Epithelial cell of prostate (primary cell): ENCODE data around the gene UMODL1.

Experiments used
- DNase-seq: peaks from one replicate; pipeline ENCODE4 v3.0.0-alpha.2; 2011; ENCODE audit warnings: low read depth, low spot score
- H3K27ac ChIP-seq: fragments of 450-650 bp; 2 replicates; pipeline ENCODE4 v1.5.1; 2017; ENCODE audit warnings: mild to moderate bottlenecking

The UMODL1 gene

GRCh38 chr21:42125571-42126544, 54.7 kb downstream of the UMODL1 start:
- no peak overlapping the region for H3K27ac ChIP-seq
- no peak for DNase-seq

- DNase-seq, result no peak
- H3K27ac ChIP-seq, result no peak overlapping the region
Measured at GRCh38 chr21:42127164-42128150, 56.3 kb downstream of the UMODL1 start.

GRCh38 chr21:42129300-42130266, 58.5 kb downstream of the UMODL1 start:
- no peak for DNase-seq
- H3K27ac ChIP-seq, result no peak overlapping the region

GRCh38 chr21:42130441-42130840, 59.3 kb downstream of the UMODL1 start:
- no peak for DNase-seq

DNA sequence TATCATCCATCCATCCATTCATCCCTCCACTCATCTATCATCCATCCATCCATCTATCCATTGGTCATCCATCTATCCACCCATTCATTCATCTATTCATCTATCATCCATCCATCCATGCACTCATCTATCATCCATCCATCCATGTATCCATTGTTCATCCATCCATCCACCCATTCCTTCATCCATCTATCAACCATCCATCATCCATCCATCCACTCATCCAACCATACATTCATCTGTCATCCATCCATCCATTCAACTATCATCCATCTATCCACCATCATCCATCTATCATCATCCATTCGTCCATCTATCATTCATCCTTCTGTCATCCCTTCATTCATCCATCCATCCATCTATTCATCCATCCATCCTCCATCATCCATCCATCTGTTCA, 61.1 kb downstream of the UMODL1 start:
- no peak overlapping the region for H3K27ac ChIP-seq
- no peak for DNase-seq

More at GRCh38 chr21:42130441-42130840, 59.3 kb downstream of the UMODL1 start:
- H3K27ac ChIP-seq, result no peak overlapping the region

DNA sequence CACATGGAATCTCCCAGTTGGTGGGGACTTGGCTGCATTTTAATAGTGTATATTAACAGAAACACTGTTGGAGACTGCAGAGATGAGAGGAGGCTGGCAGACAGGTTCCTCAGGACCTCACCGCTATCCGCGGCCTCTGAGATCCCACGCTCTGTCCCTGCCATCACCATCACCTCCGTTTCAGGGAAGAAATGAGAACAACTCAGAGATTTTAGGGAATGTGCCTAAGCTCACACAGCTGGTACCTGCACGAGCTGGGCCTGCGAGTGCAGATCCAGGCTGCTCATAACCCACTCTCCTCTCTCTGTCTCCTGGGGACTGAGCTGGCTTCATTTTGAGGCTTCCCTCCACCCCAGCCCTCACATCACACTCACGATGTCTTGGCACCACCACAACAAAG, 62.0 kb downstream of the UMODL1 start:
- no peak overlapping the region for H3K27ac ChIP-seq
- DNase-seq, result no peak

DNA sequence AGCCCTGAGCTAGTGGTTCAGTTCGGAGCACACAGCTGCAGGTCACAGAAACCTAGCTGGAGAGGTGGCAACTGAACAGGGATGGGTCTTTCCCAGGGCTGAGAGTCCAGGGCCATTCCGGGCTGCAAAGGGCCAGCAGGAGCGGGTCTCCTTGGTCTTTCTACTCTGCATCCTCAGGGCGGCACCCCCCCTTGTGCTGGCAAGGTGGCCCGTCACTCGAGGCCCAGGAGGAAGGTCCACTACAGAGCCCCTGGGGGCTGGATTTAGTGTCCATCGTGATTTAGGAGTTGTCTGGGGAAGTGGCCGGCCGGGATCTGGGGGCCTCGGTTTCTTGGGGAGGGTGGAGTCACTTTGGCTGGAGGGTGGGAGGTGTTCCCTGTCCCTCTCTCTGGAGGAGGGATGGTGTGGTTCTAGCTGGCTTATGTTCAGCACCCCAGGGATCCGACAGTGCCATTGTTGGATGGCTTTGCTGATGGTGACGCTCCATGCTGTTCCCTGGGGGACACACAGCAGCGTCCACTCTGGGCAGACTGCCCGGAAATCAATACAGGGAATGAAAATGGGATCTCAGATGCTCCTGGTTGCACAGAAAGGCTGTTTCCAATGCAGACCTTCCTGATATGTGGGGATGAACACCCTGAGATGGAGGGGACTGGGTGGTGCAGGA, 64.4 kb downstream of the UMODL1 start:
- no peak for DNase-seq
- H3K27ac ChIP-seq, result no peak overlapping the region

- DNase-seq, result no peak
- H3K27ac ChIP-seq, result no peak overlapping the region
Measured at GRCh38 chr21:42137191-42137904, 66.2 kb downstream of the UMODL1 start.

DNA sequence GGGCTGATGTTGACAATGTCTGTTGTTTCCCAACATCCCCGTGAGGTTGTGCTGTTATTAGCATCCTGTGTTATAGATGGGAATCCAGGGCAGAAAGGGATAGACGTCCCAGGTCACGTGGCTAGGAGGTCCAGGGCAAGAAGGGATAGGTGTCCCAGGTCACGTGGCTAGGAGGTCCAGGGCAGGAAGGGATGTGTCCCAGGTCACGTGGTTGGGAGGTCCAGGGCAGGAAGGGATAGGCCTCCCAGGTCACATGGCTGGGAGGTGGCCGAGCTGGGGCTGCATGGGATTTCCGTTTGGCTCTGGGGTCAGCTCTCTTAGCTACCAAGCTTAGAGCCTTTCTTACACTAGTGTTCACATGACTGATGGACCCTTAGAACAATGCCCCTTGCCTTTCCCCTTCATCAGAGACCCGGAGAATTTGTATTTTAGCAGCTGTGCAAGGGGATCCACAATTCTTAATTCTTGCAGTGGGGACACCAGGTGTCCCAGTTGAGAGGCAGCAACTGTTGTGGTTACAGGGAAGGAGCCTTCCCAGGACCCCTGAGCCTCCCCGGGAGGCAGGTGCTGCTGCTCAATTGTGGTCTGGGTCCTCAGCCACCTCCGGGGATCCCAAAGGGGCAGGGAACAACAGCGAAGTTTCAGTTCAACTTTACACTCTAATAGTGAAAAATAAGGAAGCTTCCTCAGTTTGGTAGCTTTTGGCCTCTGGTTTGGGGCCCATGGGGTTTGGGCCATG, 69.2 kb downstream of the UMODL1 start:
- DNase-seq, result no peak
- H3K27ac ChIP-seq, result no peak overlapping the region

DNA sequence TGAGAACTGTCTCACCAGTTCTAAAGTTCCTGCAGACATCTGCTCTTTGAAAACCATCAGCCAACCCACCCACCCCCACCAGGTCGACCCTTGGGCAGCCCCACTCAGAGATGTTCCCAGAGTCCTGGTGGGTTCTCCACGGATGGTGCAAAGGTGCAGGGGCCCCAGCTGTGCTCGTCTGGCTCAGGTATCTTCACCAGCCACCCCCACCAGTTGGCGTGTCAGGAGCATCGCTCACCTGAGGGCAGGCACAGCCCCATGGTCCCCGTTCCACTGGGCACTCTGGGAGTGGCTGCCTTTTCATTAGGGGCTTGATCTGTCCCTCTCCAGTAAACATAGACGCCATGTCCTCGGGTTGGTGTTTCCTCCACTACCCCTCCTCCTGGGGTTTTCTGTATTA, 70.5 kb downstream of the UMODL1 start:
- H3K27ac ChIP-seq, result no peak overlapping the region
- DNase-seq, result no peak

GRCh38 chr21:42142141-42142540, 71.0 kb downstream of the UMODL1 start:
- DNase-seq, result no peak
- H3K27ac ChIP-seq, result no peak overlapping the region

DNA sequence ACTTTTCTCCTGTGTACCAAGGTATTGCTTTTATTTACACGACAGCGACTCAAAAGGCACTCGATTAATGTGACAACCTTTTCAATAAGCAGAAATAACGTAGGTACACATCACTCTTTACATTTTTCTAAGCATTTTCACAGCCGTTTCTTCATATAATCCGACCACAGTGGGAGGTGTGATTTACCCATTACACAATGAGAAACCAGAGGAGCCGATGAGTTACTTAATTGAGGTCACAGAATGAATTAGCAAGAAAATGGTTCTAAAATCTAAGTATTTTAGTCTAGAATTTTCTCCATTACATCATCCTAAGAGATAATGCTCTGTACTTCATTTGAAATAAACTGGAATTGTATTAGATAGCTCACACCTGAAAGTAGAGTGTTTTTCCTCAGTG, 71.5 kb downstream of the UMODL1 start:
- H3K27ac ChIP-seq, result no peak overlapping the region
- DNase-seq, result no peak

- H3K27ac ChIP-seq, result no peak overlapping the region
- DNase-seq, result no peak
Measured at GRCh38 chr21:42143111-42143510, 72.0 kb downstream of the UMODL1 start.

DNA sequence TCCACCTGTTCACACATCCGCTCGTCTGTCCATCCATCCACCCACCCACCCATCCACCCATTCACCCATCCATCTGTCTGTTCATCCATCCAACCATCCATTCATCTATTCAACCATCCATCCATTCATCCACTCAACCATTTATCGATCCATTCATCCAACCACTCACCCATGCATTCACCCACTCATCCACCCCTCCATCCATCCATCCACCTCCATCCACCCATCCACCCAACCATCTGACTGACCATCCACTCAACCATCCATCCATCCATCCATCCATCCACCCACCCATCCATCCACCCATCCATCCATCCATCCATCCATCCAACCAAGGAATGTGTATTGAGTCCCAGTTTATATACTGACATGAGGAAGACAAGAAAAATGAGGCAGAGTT, 73.1 kb downstream of the UMODL1 start:
- no peak overlapping the region for H3K27ac ChIP-seq
- DNase-seq, result no peak

DNA sequence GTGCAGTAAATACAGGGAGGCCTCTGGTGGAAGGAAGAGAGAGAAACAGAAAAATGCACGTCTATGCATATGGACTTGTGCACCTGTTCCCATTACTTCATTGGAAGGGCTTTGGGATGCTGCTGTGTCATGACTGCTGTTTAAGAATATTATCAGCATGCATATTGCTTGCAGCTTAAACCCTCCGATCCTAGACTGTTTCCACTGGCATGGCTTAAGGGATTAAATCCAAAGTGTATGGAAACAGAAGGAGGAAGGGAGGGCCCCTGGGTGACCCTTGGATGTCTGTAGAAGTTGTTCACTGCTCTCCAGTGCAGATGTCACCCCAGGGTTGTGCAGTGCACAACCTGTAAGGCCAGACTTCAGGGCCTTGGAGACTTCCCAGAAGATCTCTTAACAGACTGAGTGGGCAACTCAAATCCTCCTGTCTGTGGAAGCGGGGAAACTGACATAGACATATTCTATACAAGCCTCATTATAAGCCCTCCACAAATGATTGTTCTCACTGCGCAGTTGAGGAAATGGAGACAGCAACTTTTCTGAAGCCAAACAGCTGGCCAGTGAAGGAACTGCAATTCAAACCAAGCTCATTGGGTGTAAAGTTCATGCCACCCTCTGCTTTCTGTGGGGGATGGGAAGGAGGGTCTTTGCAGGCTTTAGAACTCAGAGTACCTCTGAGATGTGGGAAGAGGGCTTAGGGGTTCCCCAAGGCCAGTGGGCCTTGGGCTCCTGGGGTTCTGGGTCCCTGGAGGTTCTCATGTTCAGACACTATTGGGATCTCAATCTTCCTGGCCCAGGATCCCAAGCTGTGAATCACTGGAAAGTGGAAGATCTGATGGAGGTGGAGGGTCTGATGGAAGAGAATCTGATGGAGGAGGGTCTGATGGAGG, 73.8 kb downstream of the UMODL1 start:
- H3K27ac ChIP-seq, result no peak overlapping the region
- DNase-seq, result no peak

DNA sequence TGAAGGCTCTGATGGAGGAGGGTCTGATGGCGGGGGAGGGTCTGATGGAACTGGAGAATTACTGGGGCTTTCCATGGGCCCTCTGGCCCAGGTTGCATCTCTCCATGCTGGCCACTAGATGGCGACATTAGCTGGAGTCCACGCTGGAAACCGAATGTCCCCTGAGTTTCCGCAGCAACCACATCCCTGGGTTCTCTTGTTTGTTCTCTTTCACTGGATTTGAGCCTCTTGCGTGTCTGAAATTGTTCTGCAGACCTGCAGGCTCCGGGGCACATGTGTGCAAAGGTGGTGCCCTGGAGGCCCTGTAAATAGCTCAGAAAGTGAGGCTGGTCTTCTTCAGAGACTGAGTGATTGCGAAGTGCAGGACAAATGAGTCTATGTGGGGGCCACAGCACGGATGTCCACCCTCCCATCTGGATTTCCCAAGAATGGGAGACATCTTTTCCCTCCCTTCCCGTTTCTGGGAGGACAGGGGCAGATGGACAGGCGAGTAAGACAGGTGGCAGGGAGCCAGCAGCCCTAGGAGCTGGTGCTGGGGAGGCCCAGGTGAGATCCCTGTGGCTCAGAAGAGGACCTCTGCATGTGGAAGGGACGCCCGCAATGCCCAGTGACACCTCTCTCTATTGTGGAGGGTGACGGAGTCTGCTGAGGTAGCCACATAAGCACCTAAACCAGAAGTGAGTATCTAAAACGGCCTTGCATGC, 74.6 kb downstream of the UMODL1 start:
- H3K27ac ChIP-seq, result no peak overlapping the region
- DNase-seq, result no peak
